GM13977 (cell line): ENCODE measurements around the gene SPATA6L.

ENCODE experiments used
- DNase-seq: peaks from one replicate; pipeline ENCODE4 v3.0.0; 2012; ENCODE audit warnings: low spot score
- in situ Hi-C: fragments of 300-500 bp; cut with MboI; formaldehyde crosslinking; loops from one replicate; pipeline ENCODE4 v1.12.0; 2022; ENCODE audit warnings: low sequenced_read_pairs, low pct_unique_long_range_greater_than_20kb, mixed read lengths, inconsistent platforms; ENCODE audit not compliant: unreplicated experiment
- TF ChIP-seq, protein P1 (sequence below): IDR thresholded peaks from 2 replicates; pipeline ENCODE4 v1.5.1; 2012; ENCODE audit warnings: mild to moderate bottlenecking, control low read depth; ENCODE audit not compliant: insufficient read depth; ENCODE audit errors: extremely low read depth, missing control alignments

SPATA6L gene

DNA sequence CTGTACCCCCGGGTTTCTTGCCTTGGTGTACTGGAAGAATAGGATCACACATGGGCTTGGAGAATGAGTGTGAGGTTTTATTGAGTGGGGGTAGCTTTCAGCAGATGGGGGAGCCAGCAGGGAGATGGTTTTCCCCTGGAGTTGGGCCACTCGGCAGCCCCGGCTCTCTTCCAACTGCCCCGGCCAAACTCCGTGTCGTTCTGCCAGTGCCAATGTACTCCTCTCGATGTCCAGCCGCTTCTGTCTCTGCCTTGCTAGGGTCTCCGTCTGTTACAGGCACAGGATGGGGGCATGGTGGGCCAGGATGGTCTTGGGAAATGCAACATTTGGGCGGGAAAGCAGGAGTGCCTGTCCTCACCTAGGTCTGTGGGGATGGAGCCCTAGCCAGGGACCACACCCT lies 11.7 kb downstream of the SPATA6L start:
- TF ChIP-seq, protein P1, sequence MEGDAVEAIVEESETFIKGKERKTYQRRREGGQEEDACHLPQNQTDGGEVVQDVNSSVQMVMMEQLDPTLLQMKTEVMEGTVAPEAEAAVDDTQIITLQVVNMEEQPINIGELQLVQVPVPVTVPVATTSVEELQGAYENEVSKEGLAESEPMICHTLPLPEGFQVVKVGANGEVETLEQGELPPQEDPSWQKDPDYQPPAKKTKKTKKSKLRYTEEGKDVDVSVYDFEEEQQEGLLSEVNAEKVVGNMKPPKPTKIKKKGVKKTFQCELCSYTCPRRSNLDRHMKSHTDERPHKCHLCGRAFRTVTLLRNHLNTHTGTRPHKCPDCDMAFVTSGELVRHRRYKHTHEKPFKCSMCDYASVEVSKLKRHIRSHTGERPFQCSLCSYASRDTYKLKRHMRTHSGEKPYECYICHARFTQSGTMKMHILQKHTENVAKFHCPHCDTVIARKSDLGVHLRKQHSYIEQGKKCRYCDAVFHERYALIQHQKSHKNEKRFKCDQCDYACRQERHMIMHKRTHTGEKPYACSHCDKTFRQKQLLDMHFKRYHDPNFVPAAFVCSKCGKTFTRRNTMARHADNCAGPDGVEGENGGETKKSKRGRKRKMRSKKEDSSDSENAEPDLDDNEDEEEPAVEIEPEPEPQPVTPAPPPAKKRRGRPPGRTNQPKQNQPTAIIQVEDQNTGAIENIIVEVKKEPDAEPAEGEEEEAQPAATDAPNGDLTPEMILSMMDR = no peak
- no peak for DNase-seq
- in situ Hi-C loops = no loop called here

DNA sequence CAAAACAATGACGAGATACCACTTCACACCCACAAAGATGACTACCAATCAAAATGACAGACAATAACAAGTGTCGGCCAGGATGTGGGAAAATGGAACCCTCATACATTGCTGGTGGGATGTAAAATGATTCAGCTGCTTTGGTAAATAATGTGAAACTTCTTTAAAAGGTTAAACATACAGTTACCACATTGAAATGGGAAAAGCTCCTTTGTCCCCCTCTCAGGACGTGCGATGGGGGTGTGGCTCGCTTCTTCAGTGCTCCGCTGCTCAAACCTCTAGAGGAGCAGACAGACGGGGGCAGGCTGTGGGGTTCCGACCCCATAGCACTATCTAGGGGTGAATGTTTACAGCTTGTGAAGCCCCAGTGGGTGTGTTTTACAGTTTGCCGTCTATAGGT lies 12.2 kb downstream of the SPATA6L start:
- no peak for DNase-seq
- TF ChIP-seq, protein P1 = no peak
- in situ Hi-C loops = no loop called here

DNA sequence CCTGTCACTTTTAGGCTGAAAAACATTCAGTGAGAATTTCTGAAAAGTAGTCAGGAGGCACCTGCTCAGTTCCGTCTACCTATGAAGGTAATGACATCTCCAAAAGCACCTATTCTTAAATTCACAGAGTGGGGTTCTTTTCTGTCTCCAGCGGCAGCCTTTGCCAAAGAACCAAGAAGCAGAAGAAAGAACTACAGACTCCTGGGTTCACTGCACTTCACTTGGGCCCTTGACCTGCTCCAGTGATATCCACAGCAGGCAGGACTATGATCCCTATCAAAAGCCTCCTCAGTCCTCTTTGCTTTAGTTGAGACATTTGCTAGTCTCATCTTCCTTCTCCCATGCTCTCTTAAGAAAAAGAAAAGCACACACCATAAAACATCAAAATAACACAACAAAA lies 23.9 kb downstream of the SPATA6L start:
- TF ChIP-seq, protein P1 = no peak
- in situ Hi-C loops = no loop called here
- DNase-seq = no peak

DNA sequence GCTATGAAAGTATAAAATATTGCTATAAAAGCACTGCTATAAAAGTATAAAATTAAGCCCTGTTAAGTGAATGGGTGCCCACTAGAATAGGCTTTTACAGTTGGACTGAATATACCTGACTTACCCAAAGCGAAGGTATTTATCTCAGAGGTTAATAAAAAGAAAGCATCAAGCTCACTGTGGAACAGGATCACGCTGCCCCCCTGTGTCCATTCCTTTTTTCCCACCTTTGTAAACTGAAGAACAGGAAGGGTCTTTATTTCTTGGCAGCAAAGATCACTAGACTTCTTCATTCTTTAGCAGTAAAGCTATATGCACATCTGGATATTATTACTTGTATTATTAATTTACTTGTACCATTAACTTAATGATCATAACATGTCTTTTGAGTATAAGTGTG lies 26.3 kb downstream of the SPATA6L start:
- TF ChIP-seq, protein P1 = peak; percentile 38
- in situ Hi-C loops = no loop called here
- peak; percentile 39 for DNase-seq

DNA sequence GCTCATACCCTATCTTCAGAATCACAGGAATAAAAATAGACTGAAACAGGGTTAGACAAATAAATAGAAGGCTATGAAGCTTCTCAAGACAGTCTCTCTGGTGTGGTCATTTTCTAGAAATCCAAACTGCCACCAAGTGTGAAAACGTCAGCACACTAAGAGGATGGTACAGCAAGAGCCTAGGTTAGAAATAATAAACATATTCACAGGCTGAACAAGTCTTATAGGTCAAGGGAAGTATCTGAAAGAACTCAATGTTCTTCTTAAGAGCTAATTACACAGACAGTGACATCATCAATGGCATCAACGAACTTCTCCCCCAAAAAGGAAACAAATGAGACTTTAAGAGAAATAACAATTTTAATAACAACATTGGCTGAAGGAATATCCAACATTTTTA lies 26.9 kb downstream of the SPATA6L start:
- no peak for DNase-seq
- TF ChIP-seq, protein P1 = no peak
- in situ Hi-C loops = no loop called here

DNA sequence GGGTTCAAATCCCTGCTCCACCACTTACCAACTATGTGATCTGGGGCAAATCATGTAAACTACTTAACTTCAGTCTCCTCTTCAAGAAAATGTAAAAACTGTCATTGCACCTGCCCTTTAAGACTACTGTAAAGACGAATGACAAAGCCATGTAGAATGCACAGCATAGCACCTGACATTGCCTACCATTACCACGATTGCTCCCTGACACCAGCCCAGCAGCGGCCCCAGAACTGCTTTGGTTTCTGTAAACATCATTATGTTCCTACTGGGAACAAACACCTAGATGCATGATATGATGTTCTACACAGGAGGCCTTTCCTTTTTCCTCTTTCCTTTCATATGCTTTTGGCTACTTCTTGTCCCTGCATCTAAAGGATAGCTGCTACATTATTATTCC lies 27.3 kb downstream of the SPATA6L start:
- no peak for DNase-seq
- in situ Hi-C loops = no loop called here
- TF ChIP-seq, protein P1 = no peak

DNA sequence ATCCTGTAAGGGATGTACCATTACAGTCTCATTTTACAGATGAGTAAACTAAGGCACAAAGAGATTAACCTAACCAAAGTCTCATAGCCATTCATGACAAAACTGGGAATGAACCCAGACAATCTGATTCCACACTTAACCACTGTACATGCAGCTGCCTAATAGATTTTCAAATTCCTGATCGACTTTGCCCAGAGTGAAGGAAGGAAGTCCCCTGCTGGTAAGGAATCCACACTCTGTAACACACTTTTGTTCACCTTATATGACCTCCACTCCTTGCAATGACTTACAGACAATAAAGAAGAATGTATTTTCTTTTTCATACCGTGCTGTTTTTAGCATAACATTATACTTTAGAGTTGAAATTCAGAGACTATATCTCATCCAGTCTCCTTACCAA lies 35.4 kb downstream of the SPATA6L start:
- in situ Hi-C loops = no loop called here
- DNase-seq = no peak

More for the DNA sequence above, 35.4 kb downstream of the SPATA6L start:
- TF ChIP-seq, protein P1 = no peak
